Mucosa of rectum (tissue), 2 donors: Measurements from ENCODE around the gene NPFFR1.

Experiments
- H3K27ac ChIP-seq, 2 donors: one replicate each; pipeline ENCODE4 v1.7.0; 2013; ENCODE audit warnings: inconsistent platforms in 2 of 2, low read depth in 2 of 2, low read length in 2 of 2
- H3K27me3 ChIP-seq, 2 donors: one replicate each; pipeline ENCODE4 v1.7.0; 2013; ENCODE audit warnings: low read length in 2 of 2; ENCODE audit not compliant: control insufficient read depth in 2 of 2, insufficient read depth in 2 of 2
- H3K36me3 ChIP-seq, 2 donors: one replicate each; pipeline ENCODE4 v1.7.0; 2013; ENCODE audit warnings: low read length in 2 of 2; ENCODE audit not compliant: control insufficient read depth in 2 of 2, insufficient read depth in 2 of 2
- H3K4me1 ChIP-seq, 2 donors: one replicate each; pipeline ENCODE4 v1.7.0; 2013; ENCODE audit warnings: low read length in 2 of 2, mild to moderate bottlenecking in 1 of 2; ENCODE audit not compliant: control insufficient read depth in 2 of 2, insufficient read depth in 2 of 2
- H3K4me3 ChIP-seq, 2 donors: one replicate each; pipeline ENCODE4 v1.7.0; 2013; ENCODE audit warnings: low read length in 2 of 2
- H3K9ac ChIP-seq, 2 donors: one replicate each; pipeline ENCODE4 v1.7.0; 2013; ENCODE audit warnings: low read length in 2 of 2, low read depth in 1 of 2, mild to moderate bottlenecking in 1 of 2
- H3K9me3 ChIP-seq, 2 donors: one replicate each; pipeline ENCODE4 v1.7.0; 2013; ENCODE audit warnings: low read length in 2 of 2; ENCODE audit not compliant: control insufficient read depth in 2 of 2
- donor health status: healthy.
- donor health status: Normal muscosa, but diverticular disease.

Gene NPFFR1

DNA sequence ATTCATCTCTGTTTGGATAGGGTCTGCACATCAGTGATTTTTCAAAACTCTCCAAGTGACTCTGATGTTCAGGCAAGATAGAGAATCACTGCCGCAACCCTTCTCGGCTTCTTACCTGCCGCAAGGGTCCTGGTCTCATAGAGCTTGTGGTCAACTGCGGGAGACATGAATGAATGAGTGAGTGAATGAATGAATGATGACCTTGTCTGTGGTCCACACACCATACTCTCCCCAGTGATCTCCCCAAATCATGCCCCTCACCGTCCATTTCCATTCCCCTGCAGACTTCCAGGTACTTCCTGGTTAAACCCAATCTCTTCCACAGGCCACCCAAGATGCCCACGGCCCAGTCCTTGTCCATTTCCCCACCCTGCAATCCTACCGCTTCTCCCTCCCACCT is 5.9 kb upstream of the NPFFR1 start:
- Histone ChIP-seq H3K27ac (no peak overlapping the region), H3K36me3 (no peaks in the 10 kb centered on the region), H3K9ac (no peak overlapping the region), H3K27me3 (peaks cover 7 to 8% of the 10 kb centered on the region in 2 donors), H3K9me3 (peaks cover 0 to under 1% of the 10 kb centered on the region in 2 donors), H3K4me1 (no peaks in the 10 kb centered on the region), H3K4me3 (no peak overlapping the region)

DNA sequence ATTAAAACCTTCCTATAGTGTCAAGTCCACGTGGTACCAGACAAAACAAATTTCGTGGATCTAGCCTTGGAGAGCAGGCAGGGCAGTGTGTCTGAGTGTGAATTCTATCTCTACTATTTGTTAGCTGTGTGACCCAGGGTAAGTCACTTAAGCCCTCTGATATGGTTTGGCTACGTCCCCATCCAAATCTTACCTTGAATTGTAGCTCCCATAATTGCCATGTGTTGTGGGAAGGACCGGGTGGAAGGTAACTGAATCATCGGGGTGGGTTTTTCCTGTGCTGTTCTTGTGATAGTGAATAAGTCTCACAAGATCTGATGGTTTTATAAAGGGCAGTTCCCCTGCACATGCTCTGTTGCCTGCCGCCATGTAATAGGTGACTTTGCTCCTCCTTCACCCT is 2.8 kb upstream of the NPFFR1 start:
- H3K9ac ChIP-seq: no peak overlapping the region
- H3K27ac ChIP-seq: no peak overlapping the region
- H3K9me3 ChIP-seq: peaks cover 0 to 2% of the 10 kb centered on the region in 2 donors
- peaks cover 0 to 4% of the 10 kb centered on the region in 2 donors for H3K4me1 ChIP-seq
- no peaks in the 10 kb centered on the region for H3K36me3 ChIP-seq
- no peak overlapping the region for H3K4me3 ChIP-seq
- peaks cover 30 to 34% of the 10 kb centered on the region in 2 donors for H3K27me3 ChIP-seq

DNA sequence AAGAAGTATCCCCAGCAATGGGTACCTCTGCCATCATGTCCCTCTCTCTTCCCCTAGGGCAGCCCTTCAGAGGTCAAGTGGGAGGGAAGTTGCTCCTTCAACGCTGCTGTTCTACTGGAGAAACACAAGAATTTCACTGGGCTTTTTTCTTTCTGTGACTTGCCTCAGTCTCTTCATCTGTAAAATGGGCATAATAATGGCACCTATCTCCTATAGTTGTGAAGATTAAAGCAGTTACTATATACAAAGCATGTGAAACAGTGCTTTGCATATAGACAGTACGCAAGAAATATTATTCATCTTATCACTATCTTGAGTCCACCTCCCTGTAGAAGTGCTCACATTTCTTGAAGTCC is 1.6 kb upstream of the NPFFR1 start:
- peaks cover 36 to 37% of the 10 kb centered on the region in 2 donors for H3K27me3 ChIP-seq
- no peak overlapping the region for H3K27ac ChIP-seq
- H3K4me1 ChIP-seq: peaks cover 0 to 4% of the 10 kb centered on the region in 2 donors
- H3K9me3 ChIP-seq: peaks cover 0 to 2% of the 10 kb centered on the region in 2 donors
- no peak overlapping the region for H3K4me3 ChIP-seq
- no peak overlapping the region for H3K9ac ChIP-seq
- no peaks in the 10 kb centered on the region for H3K36me3 ChIP-seq

DNA sequence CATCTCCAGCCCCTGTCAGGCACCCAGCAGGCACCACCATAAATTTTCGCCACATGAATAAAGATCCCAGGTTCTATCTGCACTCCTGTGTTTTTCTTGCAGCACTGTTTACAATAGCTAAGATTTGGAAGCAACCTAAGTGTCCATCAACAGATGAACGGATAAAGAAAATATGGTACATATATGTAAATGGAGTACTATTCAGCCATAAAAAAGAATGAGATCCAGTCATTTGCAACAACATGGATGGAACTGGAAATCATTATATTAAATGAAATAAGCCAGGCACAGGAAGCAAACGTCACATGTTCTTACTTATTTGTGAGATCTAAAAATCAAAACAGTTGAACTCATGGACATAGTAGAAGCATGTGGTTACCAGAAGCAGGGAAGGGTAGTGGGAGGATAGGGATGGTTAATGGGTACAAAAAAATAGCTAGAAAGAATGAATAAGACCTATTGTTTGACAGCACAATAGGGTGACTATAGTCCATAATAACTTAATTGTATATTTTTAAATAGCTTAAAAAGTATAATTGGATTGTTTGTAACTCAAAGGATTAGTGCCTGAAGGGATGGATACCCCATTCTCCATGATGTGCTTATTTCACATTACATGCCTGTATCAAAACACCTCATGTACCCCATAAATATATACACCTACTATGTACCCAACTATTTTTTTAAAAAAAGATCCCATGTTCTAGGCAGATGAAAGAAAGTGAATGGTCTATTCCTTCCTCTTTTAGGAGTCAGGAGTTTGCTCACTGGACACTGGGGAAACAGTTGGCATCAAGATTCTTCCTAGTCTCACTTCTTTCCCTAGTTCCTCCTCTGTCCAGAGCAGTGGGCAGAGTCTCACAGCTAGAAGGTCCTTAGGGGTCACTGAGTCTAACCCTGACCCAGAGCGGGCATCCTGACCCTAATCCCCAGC is 1.0 kb upstream of the NPFFR1 start:
- no peaks in the 10 kb centered on the region for H3K36me3 ChIP-seq
- peaks cover 0 to 2% of the 10 kb centered on the region in 2 donors for H3K9me3 ChIP-seq
- no peak overlapping the region for H3K4me3 ChIP-seq
- H3K4me1 ChIP-seq: peaks cover 0 to 4% of the 10 kb centered on the region in 2 donors
- no peak overlapping the region for H3K9ac ChIP-seq
- H3K27me3 ChIP-seq: peaks cover 36 to 37% of the 10 kb centered on the region in 2 donors
- no peak overlapping the region for H3K27ac ChIP-seq

DNA sequence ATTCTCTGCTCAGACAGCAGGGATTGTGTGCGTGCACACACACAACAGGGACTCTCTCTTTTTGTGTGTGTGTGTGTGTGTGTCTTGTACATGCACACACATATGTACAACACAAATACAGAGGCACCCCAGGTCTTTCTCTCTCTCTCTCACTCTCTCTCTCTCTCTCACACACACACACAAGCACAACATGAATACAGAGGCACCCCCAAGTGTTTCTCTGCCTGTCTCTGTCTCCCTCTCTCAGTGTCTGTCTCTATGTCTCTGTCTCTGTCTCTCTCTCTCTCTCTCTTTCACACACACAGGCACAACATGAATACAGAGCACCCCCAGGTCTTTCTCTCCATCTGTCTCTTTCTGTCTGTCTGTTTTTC is 746 bp downstream of the NPFFR1 start:
- Histone ChIP-seq H3K27me3 (peaks cover 36 to 37% of the 10 kb centered on the region in 2 donors), H3K4me1 (peaks cover 0 to 4% of the 10 kb centered on the region in 2 donors), H3K9me3 (peaks cover 0 to 2% of the 10 kb centered on the region in 2 donors), H3K27ac (no peak overlapping the region), H3K4me3 (no peak overlapping the region), H3K9ac (no peak overlapping the region), H3K36me3 (no peaks in the 10 kb centered on the region)

DNA sequence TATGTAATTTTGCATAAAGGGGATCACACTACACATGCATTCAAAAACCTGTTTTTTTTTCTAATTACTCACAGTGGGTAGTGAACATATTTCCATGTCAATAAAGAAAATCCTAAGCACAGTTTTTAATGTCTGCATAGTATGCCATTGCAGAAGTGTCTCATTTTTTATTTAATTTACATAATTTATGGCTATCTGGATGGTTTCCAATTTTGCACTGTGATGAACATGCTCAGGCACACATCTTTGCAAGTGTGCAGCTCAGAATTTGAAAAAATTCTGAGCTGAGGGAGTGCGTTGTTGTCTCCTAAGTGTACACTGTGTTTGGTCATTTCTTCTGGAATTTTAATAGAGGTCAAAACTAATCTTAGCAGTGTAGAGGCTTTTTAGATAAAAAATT is 2.2 kb downstream of the NPFFR1 start:
- Histone ChIP-seq H3K27me3 (peaks cover 36 to 37% of the 10 kb centered on the region in 2 donors), H3K4me3 (no peak overlapping the region), H3K36me3 (no peaks in the 10 kb centered on the region), H3K9ac (no peak overlapping the region), H3K9me3 (peaks cover 0 to 2% of the 10 kb centered on the region in 2 donors), H3K27ac (no peak overlapping the region), H3K4me1 (peaks cover 0 to 4% of the 10 kb centered on the region in 2 donors)

DNA sequence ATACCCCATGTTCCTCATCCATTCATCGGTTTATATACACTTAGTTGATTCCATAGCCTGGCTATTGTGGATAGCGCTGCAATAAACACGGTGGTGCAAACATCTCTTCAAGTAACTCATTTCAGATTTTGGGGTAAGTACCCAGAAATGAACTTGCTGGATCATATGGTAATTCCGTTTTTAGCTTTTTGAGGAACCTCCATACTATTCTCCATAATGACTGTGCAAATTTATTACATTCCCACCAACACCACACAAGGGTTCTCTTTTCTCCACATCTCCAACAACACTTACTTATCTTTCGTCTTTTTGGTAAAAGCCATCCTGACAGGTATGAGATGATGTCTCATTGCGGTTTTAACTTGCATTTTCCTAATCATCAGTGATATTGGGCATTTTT is 3.7 kb downstream of the NPFFR1 start:
- Histone ChIP-seq H3K4me1 (peaks cover 0 to 4% of the 10 kb centered on the region in 2 donors), H3K27me3 (peaks cover 29 to 30% of the 10 kb centered on the region in 2 donors), H3K9me3 (peaks cover 0 to 2% of the 10 kb centered on the region in 2 donors), H3K27ac (no peak overlapping the region), H3K36me3 (no peaks in the 10 kb centered on the region), H3K9ac (no peak overlapping the region), H3K4me3 (no peak overlapping the region)

DNA sequence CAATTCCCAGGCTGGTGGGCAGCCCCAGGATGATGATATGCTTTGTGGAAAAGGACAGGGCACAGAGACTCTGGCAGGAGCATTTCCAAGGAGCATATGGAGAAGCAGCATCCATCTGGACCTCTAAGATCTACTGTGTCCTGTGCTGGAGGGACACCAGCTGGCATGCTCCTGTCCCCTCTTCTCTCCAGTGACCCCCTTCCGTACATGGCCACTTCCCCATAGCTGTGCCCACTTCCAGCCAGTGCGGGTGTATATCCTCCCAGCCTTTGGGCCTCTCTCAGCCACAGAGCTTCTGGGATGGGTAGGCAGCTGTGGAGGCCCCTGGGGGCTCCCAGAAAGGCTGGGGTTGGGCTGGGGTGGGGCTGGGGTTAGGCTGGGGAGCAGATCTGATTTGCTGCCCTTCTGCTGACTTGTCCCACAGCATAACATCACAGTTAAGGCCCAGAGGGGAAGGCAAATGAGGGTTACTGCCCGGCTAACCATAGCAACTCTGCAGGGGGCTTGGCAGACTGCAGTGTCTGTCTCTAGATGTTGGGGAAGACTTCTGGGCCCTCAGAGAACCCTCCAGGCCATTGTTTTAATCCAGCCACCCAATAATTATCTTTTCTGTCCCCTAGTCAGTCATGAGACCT is 6.3 kb downstream of the NPFFR1 start:
- Histone ChIP-seq H3K27ac (no peak overlapping the region), H3K4me1 (no peaks in the 10 kb centered on the region), H3K9me3 (no peaks in the 10 kb centered on the region), H3K27me3 (peaks cover 6 to 7% of the 10 kb centered on the region in 2 donors), H3K36me3 (no peaks in the 10 kb centered on the region), H3K9ac (no peak overlapping the region), H3K4me3 (no peak overlapping the region)

DNA sequence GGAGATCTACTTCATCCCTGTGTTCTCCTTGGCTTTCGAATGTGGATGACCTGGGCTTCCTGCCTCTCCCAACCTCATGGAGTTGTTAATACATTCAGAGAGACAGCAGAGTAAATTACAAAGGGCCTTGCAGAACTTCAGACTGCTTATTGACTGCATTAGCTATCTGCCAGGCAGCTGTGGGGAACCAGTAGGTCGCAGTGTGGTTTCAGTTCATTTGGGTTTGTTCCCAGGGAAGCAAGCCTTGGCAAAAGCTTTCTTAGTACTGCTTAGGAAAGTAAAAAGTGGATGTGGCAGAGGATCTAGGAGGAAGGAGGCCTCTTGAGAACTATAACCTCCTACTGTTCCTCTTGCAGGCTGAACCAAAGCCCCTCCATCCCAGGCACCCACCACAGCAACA is 9.2 kb downstream of the NPFFR1 start:
- H3K9me3 ChIP-seq: no peaks in the 10 kb centered on the region
- H3K27ac ChIP-seq: no peak overlapping the region
- no peak overlapping the region for H3K4me3 ChIP-seq
- no peaks in the 10 kb centered on the region for H3K4me1 ChIP-seq
- no peaks in the 10 kb centered on the region for H3K36me3 ChIP-seq
- no peak overlapping the region for H3K9ac ChIP-seq
- no peaks in the 10 kb centered on the region for H3K27me3 ChIP-seq

DNA sequence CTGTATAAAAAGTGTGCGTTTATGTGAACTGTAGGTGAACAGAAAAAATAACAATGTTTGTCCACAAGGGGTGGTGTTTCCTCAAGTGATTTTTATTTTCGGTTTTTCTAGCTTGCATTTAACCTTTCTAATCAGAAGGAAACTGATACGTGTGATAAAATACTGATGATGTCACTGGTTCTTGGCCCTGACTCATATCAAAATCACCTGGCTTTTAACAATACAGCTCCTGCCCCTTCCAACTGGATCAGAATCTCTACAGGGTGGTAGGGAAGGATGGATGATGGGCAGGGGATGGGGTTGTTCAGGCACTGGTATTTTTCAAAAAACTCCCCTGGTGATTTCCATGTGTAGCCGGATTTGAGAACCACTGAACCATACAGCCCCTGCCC is 10.9 kb downstream of the NPFFR1 start:
- Histone ChIP-seq H3K9me3 (no peaks in the 10 kb centered on the region), H3K9ac (no peak overlapping the region), H3K4me3 (no peak overlapping the region), H3K4me1 (no peaks in the 10 kb centered on the region), H3K36me3 (no peaks in the 10 kb centered on the region), H3K27me3 (no peaks in the 10 kb centered on the region), H3K27ac (no peak overlapping the region)
